ENCODE data around the gene EPN2.
A peak's percentile ranks its signal among the peaks of the same experiment; 100 is the strongest.

EPN2 gene

DNA sequence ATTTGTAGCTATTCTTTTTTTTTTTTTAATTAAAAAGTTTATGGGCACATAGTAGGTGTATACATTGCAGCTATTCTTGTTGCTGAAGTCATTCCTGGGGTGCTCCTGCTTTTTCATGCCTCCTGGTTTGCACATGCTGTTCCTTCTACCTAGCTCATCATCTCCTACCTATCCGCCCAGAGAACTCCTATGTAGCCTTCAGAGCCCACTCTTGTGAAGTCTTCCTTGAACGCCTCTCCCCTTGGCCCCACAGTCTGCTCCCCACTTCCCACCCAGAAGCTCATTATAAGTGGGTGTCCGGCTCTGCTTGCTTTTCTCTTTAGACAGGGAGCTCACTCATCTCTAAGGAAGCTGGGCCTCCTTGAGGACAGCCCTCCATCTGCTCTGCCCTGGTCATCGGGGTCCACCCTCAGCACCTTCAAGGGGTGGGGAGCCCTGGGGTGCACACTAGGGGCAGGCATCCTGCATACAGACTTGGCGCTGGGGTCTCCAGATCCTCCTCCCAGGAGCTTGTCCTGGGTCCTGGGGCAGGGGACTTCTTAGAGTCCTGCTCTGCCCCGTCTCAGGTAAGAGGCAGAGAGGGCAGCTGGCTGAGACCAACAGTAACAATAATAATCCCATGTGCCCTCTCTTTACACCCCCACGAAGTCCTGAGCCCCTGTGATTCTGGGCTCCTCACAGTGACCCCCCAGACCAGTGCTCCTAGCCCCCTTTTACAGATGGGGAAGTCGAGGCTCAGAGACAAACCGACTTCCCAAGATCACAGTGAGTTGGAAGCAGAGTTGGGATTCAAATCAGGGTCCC, 128.9 kb downstream of the EPN2 start:
- DNase-seq (ENCODE audit: low spot score): no peak

DNA sequence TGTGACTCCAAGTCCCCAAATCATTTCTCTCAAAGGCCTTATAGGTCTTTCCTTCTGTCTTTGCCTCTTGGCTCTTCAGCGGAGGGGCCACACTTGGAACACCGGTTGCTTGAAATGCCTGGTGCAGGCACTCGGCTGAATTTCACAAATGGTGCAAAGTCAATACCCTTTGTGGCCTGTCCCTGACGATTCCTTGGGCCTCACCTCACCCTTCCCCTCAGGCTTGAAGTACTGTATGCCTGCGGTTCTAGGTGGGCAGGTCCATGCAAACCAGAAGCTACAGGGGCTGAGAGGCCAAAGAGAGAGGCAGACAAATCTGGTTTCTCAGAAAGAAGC, 129.4 kb downstream of the EPN2 start:
- DNase-seq (ENCODE audit: low spot score): no peak

DNA sequence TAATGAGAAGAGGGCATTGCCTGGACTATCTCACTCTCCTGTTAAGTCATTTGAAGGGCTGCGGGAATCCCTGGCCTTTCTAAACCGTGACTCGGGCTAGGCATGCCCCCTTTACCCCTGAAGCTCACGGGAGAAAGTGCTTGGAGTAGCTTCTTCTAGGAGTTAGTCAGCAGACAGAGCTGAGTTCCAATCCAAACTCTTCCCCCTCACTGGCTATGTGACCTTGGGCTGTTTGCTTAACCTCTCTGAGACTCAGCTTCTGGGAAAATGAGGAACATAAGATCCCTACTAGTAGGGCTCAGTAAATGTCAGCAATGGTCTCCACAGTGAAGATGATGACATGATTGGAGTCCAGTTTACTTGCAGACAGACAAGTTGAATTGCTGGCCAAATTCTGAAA, 131.1 kb downstream of the EPN2 start:
- no peak for DNase-seq (ENCODE audit: low spot score)

DNA sequence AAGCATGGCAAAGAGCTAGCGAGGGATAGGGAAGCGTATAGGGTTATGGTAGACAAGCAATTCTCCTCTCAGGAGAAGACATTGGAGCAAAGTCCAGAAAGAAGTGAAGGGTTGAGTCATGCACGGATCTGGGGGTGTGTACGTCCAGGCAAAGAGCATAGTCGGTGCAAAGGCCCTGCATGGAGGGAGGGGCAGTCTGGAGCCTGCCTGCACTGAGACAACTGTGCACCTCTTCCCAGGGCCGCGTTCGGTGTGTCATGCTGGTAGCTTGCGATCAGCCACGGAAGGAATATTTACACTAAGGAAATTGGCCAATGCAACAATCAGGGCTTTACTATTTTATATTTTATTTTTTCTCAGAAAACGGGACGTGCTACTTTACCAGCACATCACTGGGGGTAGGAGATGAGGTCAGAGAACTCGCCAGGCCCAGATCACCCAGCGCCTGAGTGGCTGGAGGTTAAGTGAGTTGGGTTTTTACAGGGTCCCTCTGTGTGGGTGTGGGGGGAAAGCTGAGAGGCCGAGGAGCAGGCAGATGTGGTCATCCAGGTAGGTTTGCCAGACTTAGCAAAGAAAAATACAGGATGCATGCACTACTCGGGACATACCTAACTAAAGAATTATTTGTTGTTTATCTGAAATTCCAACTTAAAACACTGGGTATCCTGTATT, 132.1 kb downstream of the EPN2 start:
- DNase-seq (ENCODE audit: low spot score): no peak

DNA sequence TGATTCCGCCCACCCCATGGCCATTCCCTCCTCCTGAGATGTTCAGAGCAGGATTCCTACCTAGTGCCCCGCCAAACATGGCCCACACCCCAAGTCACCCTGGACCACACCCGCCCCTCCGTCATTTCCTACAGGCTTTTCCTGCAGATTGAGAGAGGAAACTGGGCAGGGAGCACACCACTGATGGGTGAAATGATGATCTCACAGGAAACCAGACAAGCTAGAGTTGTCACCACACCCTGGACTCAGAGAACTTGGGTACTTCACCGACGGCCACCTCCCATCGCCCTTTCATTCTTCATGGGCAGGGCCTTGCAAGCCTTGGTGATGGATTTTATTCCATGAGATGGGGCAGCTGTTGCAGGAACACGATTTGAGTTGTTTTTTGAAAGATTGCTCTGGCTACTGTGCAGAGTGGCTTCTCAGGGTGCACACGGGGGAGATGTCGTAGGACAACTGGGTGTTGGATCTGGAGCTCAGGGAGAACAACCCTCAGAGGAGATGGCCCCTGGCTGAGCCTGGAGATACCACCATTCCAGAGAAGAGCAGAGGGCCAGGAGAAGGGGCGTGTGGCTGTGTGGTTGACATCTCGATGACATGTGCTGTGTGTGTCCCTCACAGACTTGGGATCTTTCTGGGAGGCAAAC, 132.8 kb downstream of the EPN2 start:
- no peak for DNase-seq (ENCODE audit: low spot score)

DNA sequence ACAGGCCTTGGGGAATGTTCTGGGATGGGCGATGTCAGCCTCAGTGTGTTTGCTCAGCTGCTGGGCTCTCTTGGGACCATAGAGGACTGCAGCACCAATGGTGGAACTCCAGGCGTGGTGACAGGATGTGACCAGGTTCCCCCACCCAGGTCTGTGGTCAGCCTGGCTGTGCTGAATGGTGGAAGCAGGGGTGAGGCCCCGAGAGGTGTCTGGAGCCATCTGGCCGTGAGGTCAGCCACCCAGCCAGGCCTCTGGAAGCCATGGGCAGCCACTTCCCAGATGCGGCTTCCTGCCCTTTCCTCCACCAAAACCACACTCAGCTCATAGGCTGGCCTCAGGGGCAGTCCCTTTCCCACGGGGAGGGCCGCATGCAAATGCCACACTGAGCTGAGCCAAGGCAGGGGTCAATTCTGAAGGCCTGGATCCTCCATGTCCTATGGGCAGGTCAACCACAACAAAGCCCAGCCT, 133.4 kb downstream of the EPN2 start:
- DNase-seq (ENCODE audit: low spot score): no peak

DNA sequence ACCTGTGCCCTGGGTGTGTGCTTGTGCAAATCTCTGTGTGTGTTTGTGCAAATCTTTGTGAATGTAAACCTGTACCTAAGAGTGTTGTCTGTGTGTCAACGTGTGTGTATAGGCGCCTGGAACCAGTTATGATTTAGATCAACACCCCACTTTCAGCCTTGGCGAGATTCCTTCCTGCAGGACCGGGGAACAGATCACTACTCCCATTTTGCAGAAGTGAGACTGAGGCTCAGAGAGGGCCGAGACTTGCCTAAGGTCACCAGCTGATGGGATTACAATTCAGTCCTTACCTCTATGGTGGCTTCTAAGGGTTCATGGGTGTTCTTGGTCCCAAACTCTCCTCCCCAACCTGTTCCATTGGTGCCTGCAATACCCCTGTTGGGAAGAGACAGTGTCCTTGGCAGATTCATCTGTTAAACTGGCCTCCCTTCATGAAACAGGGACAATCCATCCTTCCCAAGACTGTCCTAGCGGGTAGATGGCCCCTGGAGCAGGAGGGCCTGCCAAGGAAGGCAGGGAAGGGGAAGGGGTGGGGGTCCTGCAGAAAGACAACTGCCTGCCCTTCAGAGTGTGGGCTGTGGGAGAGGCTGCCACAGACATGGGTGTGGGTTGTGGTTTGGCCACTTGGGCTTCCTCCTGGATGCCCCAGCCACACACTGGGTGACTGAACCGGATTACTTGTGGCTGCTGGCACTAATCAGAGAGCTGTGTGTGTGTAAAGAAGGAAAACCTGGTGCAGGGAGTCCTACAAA, 134.3 kb downstream of the EPN2 start:
- no peak for DNase-seq (ENCODE audit: low spot score)

DNA sequence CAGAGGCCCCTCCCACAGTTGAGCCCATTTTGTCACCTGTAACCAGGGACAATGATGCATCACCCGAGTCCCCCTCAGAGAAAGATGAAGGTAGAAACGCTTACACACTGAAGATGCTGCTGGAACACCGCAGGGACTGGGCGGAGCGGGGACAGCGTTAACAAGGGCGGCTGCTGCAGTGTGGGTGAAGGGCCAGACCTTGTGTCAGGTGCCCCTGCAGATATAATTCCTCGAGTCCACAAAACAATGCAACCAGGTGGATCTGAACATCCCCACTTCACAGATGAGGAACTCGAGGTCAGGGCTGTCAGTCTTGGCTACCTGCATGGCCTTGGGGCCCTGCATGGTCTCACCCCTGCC, 134.8 kb downstream of the EPN2 start:
- no peak for DNase-seq (ENCODE audit: low spot score)

DNA sequence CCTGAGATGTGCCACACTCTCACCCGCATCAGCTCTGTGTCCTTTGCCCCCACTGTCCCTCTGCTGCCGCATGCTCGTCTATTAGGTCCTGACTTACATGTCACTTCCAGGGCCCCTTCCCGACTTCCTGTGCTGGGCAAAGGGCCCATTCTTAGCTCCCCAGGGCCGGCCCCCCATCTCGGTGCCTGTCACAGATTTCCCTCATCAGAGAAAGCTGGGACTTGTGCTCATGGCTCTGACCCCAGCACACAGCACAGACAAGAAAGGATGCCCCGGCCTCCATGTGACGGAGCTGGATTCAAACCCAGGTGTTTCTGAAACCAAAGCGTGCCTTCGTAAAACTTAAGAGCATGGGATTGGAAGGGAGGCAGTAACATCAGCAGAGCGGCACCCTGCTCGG, 135.3 kb downstream of the EPN2 start:
- no peak for DNase-seq (ENCODE audit: low spot score)

DNA sequence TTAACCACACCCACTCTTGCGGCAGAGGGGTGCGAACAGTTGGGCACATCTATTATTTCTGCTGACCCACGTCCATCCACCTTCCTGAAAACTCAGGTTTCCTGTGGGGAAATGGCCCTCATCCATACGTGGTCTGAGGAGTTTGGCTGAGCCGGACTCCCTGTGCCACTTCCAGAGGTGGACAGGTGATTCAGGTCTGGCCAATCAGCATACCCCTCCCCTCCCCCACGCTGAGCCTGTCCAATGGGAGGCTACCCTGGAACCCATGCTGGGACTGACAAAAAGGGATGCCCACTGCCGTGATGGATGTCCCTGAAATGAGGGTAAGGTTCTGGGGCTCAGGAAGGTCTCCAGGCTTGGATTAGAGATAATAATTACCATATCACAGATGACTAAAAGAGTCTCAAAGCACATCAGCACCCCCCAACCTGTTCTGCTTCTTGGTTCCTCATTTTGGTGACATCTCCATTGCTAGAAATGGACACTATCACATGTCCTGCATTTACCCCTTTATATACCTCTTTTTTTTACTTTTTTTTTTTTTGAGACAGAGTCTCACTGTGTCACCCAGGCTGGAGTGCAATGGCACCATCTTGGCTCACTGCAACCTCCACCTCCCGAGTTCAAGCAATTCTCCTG, 135.8 kb downstream of the EPN2 start:
- DNase-seq (ENCODE audit: low spot score): no peak

DNA sequence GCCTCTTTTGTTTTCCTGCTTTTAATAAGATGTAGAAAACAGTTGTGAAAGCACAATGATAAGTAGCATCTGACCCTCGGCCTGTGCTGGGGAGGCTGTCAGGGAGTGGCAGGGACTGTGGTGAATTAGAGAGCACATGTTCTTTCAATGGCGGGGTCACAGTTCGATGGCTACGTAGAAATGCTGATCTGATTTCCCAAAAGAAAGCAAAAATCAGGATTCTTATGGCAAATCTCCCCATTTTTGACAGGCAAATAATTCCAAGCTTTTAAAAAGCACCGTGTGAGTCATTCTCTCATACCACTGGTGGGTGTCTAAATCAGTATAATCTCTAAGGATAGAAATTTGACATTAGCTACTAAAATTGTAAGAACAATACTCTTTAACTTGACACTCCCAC, 137.0 kb downstream of the EPN2 start:
- no peak for DNase-seq (ENCODE audit: low spot score)

DNA sequence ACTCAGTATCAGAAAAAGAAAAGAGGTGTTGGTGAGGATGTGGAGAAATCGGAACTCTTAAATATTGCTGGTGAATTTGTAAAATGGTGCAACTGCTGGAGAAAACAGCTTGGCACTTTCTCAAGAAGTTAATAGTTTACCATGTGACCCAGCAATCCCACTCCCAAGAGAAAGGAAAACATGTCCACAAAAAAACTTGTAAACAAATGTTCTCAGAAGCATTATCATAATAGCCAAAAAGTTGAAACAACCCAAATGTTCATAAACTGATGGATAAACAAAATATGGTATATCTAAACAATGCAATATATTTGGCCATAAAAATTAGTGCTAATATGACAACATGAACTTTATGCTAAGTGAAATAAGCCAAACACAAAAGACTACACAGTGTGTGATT, 138.6 kb downstream of the EPN2 start:
- no peak for DNase-seq (ENCODE audit: low spot score)

DNA sequence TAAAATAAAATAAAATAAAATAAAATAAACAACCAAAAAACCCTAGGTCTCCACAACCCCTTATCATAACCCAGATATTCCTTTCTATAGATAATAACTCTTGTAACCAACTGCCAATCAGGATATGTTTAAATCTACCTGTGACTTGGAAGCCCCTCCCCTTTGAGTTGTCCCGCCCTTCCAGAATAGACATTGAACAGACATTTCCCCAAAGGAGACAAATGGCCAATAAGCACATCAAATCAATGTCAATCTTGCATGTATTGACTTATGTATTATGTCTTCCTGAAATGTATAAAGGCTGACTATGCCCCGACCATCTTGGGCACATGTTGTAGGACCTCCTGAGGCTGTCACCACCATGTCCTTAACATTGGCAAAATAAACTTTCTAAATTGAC, 139.6 kb downstream of the EPN2 start:
- DNase-seq (ENCODE audit: low spot score): peak; percentile 27

DNA sequence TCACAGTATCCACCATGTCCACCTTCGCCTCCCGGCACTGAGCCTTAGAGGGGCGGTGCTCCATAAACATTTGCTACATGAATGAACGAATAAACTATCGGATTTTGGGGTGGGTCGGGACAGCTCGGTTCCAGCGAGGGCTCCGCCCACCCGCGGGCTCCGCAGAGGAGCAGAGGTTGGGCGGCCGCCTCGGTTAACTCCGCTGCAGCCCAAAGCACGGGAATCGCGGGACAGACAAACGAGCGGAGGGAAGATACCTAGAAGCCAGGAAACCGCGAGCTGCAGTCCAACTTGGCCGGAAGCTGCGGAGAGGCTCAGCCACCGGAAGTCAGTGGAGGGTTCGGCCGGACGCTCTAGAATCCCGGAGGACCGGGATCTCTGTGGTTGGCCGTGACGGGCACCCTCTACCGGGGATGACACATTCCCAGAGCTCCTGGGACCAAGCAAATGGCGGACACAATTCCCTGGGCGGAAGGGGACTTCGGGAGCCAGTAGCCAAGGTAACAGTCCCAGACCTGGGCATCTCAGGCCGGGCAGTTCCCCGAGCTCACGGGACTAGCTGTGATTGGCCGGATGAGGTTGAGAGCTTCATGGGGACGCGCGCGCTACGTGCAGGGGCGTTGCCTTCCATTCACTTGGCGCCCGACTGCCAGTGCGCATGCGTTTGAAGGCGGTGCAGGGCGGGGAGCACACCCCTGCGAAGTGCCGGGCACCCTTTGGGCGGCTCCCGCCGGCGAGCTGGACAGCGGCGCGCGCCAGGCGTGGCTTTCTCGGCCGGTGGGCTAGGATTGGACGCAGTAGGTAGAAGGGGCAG, 140.6 kb downstream of the EPN2 start:
- DNase-seq (ENCODE audit: low spot score): peak; percentile 94

DNA sequence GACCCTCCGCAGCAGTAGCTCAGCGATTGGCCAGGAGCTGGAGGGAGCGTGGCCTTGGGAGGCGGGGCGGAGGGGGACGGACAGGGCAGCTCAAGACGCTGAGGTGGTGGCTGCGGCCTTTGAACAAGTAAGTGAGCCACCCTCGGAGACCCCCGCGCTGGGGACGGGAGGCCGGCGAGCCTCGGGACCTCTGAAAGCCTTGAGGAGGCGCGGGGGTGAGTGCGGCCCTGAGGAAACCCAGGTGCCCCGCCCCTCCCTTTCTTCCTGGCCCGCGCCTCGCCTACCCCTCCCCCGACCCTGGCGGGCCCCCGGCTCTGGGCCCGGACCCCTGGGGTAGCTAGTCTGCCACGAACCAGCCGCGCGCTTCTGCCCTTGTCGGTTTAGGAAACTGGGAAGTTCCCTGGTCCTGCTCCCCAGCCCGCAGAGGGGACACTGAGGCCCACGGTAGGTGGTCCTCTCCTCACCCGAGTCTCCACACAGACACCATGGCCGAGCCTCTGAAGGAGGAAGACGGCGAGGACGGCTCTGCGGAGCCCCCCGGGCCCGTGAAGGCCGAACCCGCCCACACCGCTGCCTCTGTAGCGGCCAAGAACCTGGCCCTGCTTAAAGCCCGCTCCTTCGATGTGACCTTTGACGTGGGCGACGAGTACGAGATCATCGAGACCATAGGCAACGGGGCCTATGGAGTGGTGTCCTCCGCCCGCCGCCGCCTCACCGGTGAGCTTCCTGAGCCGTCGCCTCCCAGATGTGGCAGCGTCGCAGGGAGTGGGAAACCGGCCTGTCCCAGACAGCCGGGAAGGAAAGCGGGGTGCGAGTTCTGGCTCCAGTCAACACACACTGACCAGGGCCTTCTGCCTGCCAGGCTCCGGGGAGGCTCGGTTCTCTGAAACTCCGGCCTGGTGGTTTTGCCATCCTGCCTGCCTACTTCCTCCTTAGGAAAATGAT, 141.5 kb downstream of the EPN2 start, which contains the start of gene MAPK7:
TSS of gene MAPK7 (plus strand) at position 83 of the 945 bp plus-strand sequence. CDS start at position 486, 403 bp downstream.
- DNase-seq (ENCODE audit: low spot score): no peak

DNA sequence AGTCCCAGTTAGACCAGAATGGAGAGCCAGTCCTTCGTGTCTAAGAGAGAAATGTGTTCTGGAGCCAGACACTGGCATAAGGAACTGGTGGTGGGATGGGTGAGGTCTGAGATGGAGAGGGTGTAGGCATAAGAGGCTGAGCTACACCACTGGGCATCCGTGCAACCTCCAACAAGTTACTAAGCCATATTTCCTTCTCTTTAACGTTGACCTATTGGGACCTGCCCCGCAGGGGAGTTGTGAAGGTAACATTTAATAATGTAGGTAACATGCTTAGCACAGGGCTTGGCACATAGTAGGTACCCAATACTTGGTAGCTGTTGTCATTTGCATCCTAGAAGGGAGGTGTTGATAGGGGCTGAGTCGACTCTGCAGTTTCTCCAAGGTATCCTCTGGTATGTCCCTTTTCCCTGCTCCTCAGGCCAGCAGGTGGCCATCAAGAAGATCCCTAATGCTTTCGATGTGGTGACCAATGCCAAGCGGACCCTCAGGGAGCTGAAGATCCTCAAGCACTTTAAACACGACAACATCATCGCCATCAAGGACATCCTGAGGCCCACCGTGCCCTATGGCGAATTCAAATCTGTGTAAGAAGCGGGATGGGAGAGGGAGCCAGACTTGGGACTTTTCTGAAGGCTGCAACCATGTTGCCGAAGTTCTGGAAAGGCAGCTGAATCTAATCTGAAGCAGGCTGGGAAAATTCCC, 142.3 kb downstream of the EPN2 start:
- DNase-seq (ENCODE audit: low spot score): no peak

DNA sequence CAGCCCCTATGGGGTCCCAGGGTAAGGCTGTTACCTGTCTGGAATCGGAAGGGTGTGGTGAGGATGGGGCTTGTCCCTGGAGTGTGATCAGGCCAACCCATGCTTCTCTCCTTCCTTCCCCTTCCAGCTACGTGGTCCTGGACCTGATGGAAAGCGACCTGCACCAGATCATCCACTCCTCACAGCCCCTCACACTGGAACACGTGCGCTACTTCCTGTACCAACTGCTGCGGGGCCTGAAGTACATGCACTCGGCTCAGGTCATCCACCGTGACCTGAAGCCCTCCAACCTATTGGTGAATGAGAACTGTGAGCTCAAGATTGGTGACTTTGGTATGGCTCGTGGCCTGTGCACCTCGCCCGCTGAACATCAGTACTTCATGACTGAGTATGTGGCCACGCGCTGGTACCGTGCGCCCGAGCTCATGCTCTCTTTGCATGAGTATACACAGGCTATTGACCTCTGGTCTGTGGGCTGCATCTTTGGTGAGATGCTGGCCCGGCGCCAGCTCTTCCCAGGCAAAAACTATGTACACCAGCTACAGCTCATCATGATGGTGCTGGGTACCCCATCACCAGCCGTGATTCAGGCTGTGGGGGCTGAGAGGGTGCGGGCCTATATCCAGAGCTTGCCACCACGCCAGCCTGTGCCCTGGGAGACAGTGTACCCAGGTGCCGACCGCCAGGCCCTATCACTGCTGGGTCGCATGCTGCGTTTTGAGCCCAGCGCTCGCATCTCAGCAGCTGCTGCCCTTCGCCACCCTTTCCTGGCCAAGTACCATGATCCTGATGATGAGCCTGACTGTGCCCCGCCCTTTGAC, 143.5 kb downstream of the EPN2 start:
- DNase-seq (ENCODE audit: low spot score): no peak

DNA sequence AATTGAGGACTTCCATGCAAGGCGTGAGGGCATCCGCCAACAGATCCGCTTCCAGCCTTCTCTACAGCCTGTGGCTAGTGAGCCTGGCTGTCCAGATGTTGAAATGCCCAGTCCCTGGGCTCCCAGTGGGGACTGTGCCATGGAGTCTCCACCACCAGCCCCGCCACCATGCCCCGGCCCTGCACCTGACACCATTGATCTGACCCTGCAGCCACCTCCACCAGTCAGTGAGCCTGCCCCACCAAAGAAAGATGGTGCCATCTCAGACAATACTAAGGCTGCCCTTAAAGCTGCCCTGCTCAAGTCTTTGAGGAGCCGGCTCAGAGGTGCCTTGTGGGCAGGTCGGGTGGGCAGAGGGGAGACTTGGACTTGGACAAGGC, 144.2 kb downstream of the EPN2 start:
- no peak for DNase-seq (ENCODE audit: low spot score)

Data from NAMALWA (cell line).